Natural killer cell treated with Interleukin-12 subunit alpha and Interleukin-12 subunit beta and Interleukin-15 and Interleukin-18, amount 100 ng/mL, for 72 hours (primary cell): ENCODE measurements around the gene ETFA. TPM values are rescaled to one million over a fixed set of nuclear protein-coding genes. Genes with fewer than 3 reads are reported as not detected.

Experiments used
- ATAC-seq, 2 donors: fragments of 150-1000 bp; cut with Tn5 transposase in 1 of 2; sonication (Bioruptor Pico), chemical (Tn5 transposase) in 1 of 2; 2 replicates each; pipeline ENCODE4 v1.10.0; 2021
- DNase-seq: peaks from one replicate; pipeline ENCODE4 v3.0.0; 2022; ENCODE audit warnings: low spot score
- H3K27ac Mint-ChIP-seq, 2 donors: 1 replicate in 1 of 2; 2 replicates in 1 of 2; pipeline ENCODE4 v1.8.0; 2022; ENCODE audit warnings: mixed read lengths in 2 of 2, mild to moderate bottlenecking in 1 of 2, moderate library complexity in 1 of 2
- H3K27me3 Mint-ChIP-seq, 2 donors: 1 replicate in 1 of 2; 2 replicates in 1 of 2; pipeline ENCODE4 v1.8.0; 2022; ENCODE audit warnings: mixed read lengths in 2 of 2
- H3K36me3 Mint-ChIP-seq: one replicate; pipeline ENCODE4 v1.8.0; 2022; ENCODE audit warnings: mixed read lengths
- H3K4me1 Mint-ChIP-seq, 2 donors: 1 replicate in 1 of 2; 2 replicates in 1 of 2; pipeline ENCODE4 v1.8.0; 2022; ENCODE audit warnings: low read depth in 2 of 2, mixed read lengths in 2 of 2, mild to moderate bottlenecking in 1 of 2
- H3K4me3 Mint-ChIP-seq: one replicate; pipeline ENCODE4 v1.8.0; 2022; ENCODE audit warnings: mixed read lengths
- H3K9me3 Mint-ChIP-seq: 2 replicates; pipeline ENCODE4 v1.8.0; 2022; ENCODE audit warnings: mixed read lengths
- total RNA-seq, 2 donors: library from RNA; stranded (reverse); gene quantifications; one replicate each; pipeline ENCODE4 v1.2.3, GENCODE V29; 2022

Gene ETFA
- total RNA-seq, 2 donors from 2014 or later, result 120 to 160 TPM

GRCh38 chr15:76344893-76345582 is 33.8 kb upstream of the ETFA start:
- ATAC-seq (no peak), DNase-seq (no peak)
- Mint-ChIP-seq H3K27ac (no peak overlapping the region), H3K4me1 (peaks cover 18 to 29% of the 10 kb centered on the region in 2 donors), H3K36me3 (peaks cover 6% of the 10 kb centered on the region), H3K9me3 (no peaks in the 10 kb centered on the region), H3K27me3 (peaks cover 39 to 44% of the 10 kb centered on the region in 2 donors), H3K4me3 (peak overlapping the region; percentile 41)

- Mint-ChIP-seq H3K27me3 (peaks cover 51 to 52% of the 10 kb centered on the region in 2 donors), H3K4me1 (peaks cover 32 to 41% of the 10 kb centered on the region in 2 donors), H3K9me3 (no peaks in the 10 kb centered on the region), H3K36me3 (peaks cover 6% of the 10 kb centered on the region), H3K27ac (no peak overlapping the region), H3K4me3 (peak overlapping the region; percentile 12)
- DNase-seq, result no peak
- ATAC-seq, result no peak
Observed at GRCh38 chr15:76343313-76343996, 32.2 kb upstream of the ETFA start.

GRCh38 chr15:76342382-76343201 is 31.3 kb upstream of the ETFA start:
- Mint-ChIP-seq H3K27me3 (peaks cover 49 to 50% of the 10 kb centered on the region in 2 donors), H3K27ac (no peak overlapping the region), H3K4me1 (peaks cover 35 to 42% of the 10 kb centered on the region in 2 donors), H3K9me3 (no peaks in the 10 kb centered on the region), H3K36me3 (peaks cover 1% of the 10 kb centered on the region), H3K4me3 (no peak overlapping the region)
- DNase-seq (no peak), ATAC-seq (peak in 1 of 2 donors; percentile 8)

- ATAC-seq (no peak), DNase-seq (no peak)
- no peaks in the 10 kb centered on the region for H3K9me3 Mint-ChIP-seq
- peaks cover 4% of the 10 kb centered on the region for H3K36me3 Mint-ChIP-seq
- no peak overlapping the region for H3K27ac Mint-ChIP-seq
- peaks cover 53% of the 10 kb centered on the region in 2 donors for H3K27me3 Mint-ChIP-seq
- peak overlapping the region; percentile 73 for H3K4me3 Mint-ChIP-seq
- H3K4me1 Mint-ChIP-seq, result peaks cover 40 to 47% of the 10 kb centered on the region in 2 donors
Observed at GRCh38 chr15:76342058-76342381, 30.8 kb upstream of the ETFA start.

- peak overlapping the region; percentile 73 for H3K4me3 Mint-ChIP-seq
- H3K9me3 Mint-ChIP-seq, result no peaks in the 10 kb centered on the region
Observed at GRCh38 chr15:76341366-76342057, 30.2 kb upstream of the ETFA start.

GRCh38 chr15:76340803-76341365 is 29.6 kb upstream of the ETFA start:
- ATAC-seq, result peak; percentile 54 to 58
- Mint-ChIP-seq H3K27me3 (peaks cover 59 to 62% of the 10 kb centered on the region in 2 donors), H3K36me3 (peaks cover 9% of the 10 kb centered on the region), H3K27ac (no peak overlapping the region), H3K4me1 (peaks cover 48 to 53% of the 10 kb centered on the region in 2 donors), H3K4me3 (peak overlapping the region; percentile 93), H3K9me3 (no peaks in the 10 kb centered on the region)
- DNase-seq, result no peak

More at GRCh38 chr15:76341366-76342057, 30.2 kb upstream of the ETFA start:
- ATAC-seq, result no peak
- Mint-ChIP-seq H3K27ac (no peak overlapping the region), H3K4me1 (peaks cover 46 to 52% of the 10 kb centered on the region in 2 donors), H3K36me3 (peaks cover 9% of the 10 kb centered on the region), H3K27me3 (peaks cover 59% of the 10 kb centered on the region in 2 donors)
- no peak for DNase-seq

- H3K4me3 Mint-ChIP-seq, result peak overlapping the region; percentile 93
- no peak overlapping the region for H3K27ac Mint-ChIP-seq
Observed at GRCh38 chr15:76340198-76340802, 29.0 kb upstream of the ETFA start.

GRCh38 chr15:76339305-76340197 is 28.3 kb upstream of the ETFA start:
- H3K27ac Mint-ChIP-seq, result no peak overlapping the region
- peaks cover 59 to 60% of the 10 kb centered on the region in 2 donors for H3K27me3 Mint-ChIP-seq
- H3K9me3 Mint-ChIP-seq, result no peaks in the 10 kb centered on the region
- peaks cover 9% of the 10 kb centered on the region for H3K36me3 Mint-ChIP-seq
- peaks cover 49 to 52% of the 10 kb centered on the region in 2 donors for H3K4me1 Mint-ChIP-seq
- H3K4me3 Mint-ChIP-seq, result peak overlapping the region; percentile 93
- DNase-seq, result no peak
- no peak for ATAC-seq

More at GRCh38 chr15:76340198-76340802, 29.0 kb upstream of the ETFA start:
- Mint-ChIP-seq H3K36me3 (peaks cover 9% of the 10 kb centered on the region), H3K4me1 (peaks cover 49 to 52% of the 10 kb centered on the region in 2 donors), H3K9me3 (no peaks in the 10 kb centered on the region), H3K27me3 (peaks cover 58 to 62% of the 10 kb centered on the region in 2 donors)
- ATAC-seq, result no peak
- no peak for DNase-seq

GRCh38 chr15:76338486-76339304 is 27.4 kb upstream of the ETFA start:
- H3K36me3 Mint-ChIP-seq, result peaks cover 9% of the 10 kb centered on the region
- H3K4me1 Mint-ChIP-seq, result peaks cover 53 to 55% of the 10 kb centered on the region in 2 donors
- DNase-seq, result no peak
- H3K9me3 Mint-ChIP-seq, result no peaks in the 10 kb centered on the region
- peaks cover 59% of the 10 kb centered on the region in 2 donors for H3K27me3 Mint-ChIP-seq
- H3K4me3 Mint-ChIP-seq, result peak overlapping the region; percentile 93
- no peak for ATAC-seq
- H3K27ac Mint-ChIP-seq, result peak overlapping the region in 1 of 2 donors; percentile 3

GRCh38 chr15:76337696-76338485 is 26.6 kb upstream of the ETFA start:
- H3K9me3 Mint-ChIP-seq, result no peaks in the 10 kb centered on the region
- H3K27ac Mint-ChIP-seq, result peak overlapping the region in 1 of 2 donors; percentile 73
- peak overlapping the region; percentile 93 for H3K4me3 Mint-ChIP-seq
- ATAC-seq (no peak), DNase-seq (no peak)
- peaks cover 54 to 58% of the 10 kb centered on the region in 2 donors for H3K27me3 Mint-ChIP-seq
- H3K36me3 Mint-ChIP-seq, result peaks cover 9% of the 10 kb centered on the region
- H3K4me1 Mint-ChIP-seq, result peaks cover 51 to 53% of the 10 kb centered on the region in 2 donors
